IMR-90 (cell line): ENCODE data around the gene TMEM235. TPM values are rescaled to one million over a fixed set of nuclear protein-coding genes. Genes with fewer than 3 reads are reported as not detected.

ENCODE experiments used
- ATAC-seq: fragments of 200-7000 bp; cut with Tn5 transposase; 2 replicates; pipeline ENCODE4 v1.9.1; 2020; ENCODE audit warnings: low read depth, mild to moderate bottlenecking, moderate library complexity
- BruUV-seq: library from RNA; stranded (reverse); fragments of 400-500 nt; replicated peaks from 2 replicates; lab custom pipeline; 2021; lab: Mats Ljungman, UMichigan
- CTCF ChIA-PET: fragments of 300-600 bp; formaldehyde crosslinking; extraction: SDS; loops from one replicate; lab custom pipeline; 2021; ENCODE audit warnings: antibody characterized with exemption; lab: Yijun Ruan, JAX
- POLR2A ChIA-PET: fragments of 300-600 bp; sonication (Branson Sonifier 250); formaldehyde crosslinking; loops from one replicate; lab custom pipeline; 2022; ENCODE audit warnings: antibody characterized with exemption; ENCODE audit not compliant: unreplicated experiment; lab: Charles Lee
- DNase-seq: peaks from one replicate; pipeline ENCODE4 v3.0.0; 2013
- H2AFZ ChIP-seq: replicated peaks from 2 replicates; pipeline ENCODE3; 2013; ENCODE audit warnings: low read length, mild to moderate bottlenecking; ENCODE audit not compliant: poor library complexity
- H2AK5ac ChIP-seq: 2 replicates; pipeline ENCODE4 v1.6.1; 2013; ENCODE audit warnings: low read depth, low read length, inconsistent platforms
- H2AK9ac ChIP-seq: replicated peaks from 2 replicates; pipeline ENCODE3; 2013; ENCODE audit warnings: mild to moderate bottlenecking, low read depth, low read length, moderate library complexity; ENCODE audit not compliant: poor library complexity
- H2BK120ac ChIP-seq: 2 replicates; pipeline ENCODE4 v1.6.1; 2013; ENCODE audit warnings: low read depth, low read length, inconsistent platforms
- H2BK15ac ChIP-seq: 3 replicates; pipeline ENCODE4 v1.6.1; 2013; ENCODE audit warnings: low read depth, low read length, inconsistent platforms
- H2BK20ac ChIP-seq: 2 replicates; pipeline ENCODE4 v1.6.1; 2013; ENCODE audit warnings: low read depth, mild to moderate bottlenecking, inconsistent platforms, low read length, moderate library complexity
- H2BK5ac ChIP-seq: 2 replicates; pipeline ENCODE4 v1.6.1; 2013; ENCODE audit warnings: mild to moderate bottlenecking, low read depth, low read length, inconsistent platforms; ENCODE audit not compliant: poor library complexity, severe bottlenecking
- H3K14ac ChIP-seq: replicated peaks from 2 replicates; pipeline ENCODE4 v1.6.1; 2013; ENCODE audit warnings: low read depth, low read length, inconsistent platforms
- H3K18ac ChIP-seq: 2 replicates; pipeline ENCODE4 v1.6.1; 2013; ENCODE audit warnings: low read depth, low read length, control low read depth
- H3K23ac ChIP-seq: 2 replicates; pipeline ENCODE4 v1.6.1; 2013; ENCODE audit warnings: low read depth, low read length, inconsistent platforms
- H3K27ac ChIP-seq: 2 replicates; pipeline ENCODE4 v1.5.1; 2013; ENCODE audit warnings: mild to moderate bottlenecking, control low read depth, low read length; ENCODE audit not compliant: insufficient read depth
- H3K27me3 ChIP-seq: 2 replicates; pipeline ENCODE4 v1.6.1; 2013; ENCODE audit warnings: low read length; ENCODE audit not compliant: control insufficient read depth, insufficient read depth
- H3K36me3 ChIP-seq: 2 replicates; pipeline ENCODE4 v1.6.1; 2013; ENCODE audit warnings: low read length, mixed read lengths; ENCODE audit not compliant: control insufficient read depth, insufficient read depth
- H3K4ac ChIP-seq: 2 replicates; pipeline ENCODE4 v1.6.1; 2013; ENCODE audit warnings: low read depth, low read length, inconsistent platforms
- H3K4me1 ChIP-seq: 2 replicates; pipeline ENCODE4 v1.6.1; 2013; ENCODE audit warnings: low read length, mixed read lengths; ENCODE audit not compliant: control insufficient read depth, insufficient read depth
- H3K4me2 ChIP-seq: 2 replicates; pipeline ENCODE4 v1.6.1; 2013; ENCODE audit warnings: low read depth, mild to moderate bottlenecking, control low read depth, low read length, moderate library complexity
- H3K4me3 ChIP-seq: 2 replicates; pipeline ENCODE4 v1.5.1; 2013; ENCODE audit warnings: low read depth, mild to moderate bottlenecking, control low read depth, low read length, moderate library complexity; ENCODE audit not compliant: insufficient read depth
- H3K56ac ChIP-seq: 2 replicates; pipeline ENCODE4 v1.6.1; 2013; ENCODE audit warnings: low read length, inconsistent platforms; ENCODE audit not compliant: insufficient read depth; ENCODE audit errors: extremely low read depth
- H3K79me1 ChIP-seq, 2 experiments: 2 replicates each; pipeline ENCODE4 v1.6.1; 2013; ENCODE audit warnings: low read length in 2 of 2, inconsistent platforms in 1 of 2, low read depth in 1 of 2
- H3K9ac ChIP-seq: 2 replicates; pipeline ENCODE4 v1.6.1; 2013; ENCODE audit warnings: low read depth, low read length, control low read depth
- H3K9me1 ChIP-seq: 2 replicates; pipeline ENCODE4 v1.6.1; 2013; ENCODE audit warnings: low read length, inconsistent platforms; ENCODE audit not compliant: insufficient read depth
- H3K9me3 ChIP-seq: 2 replicates; pipeline ENCODE4 v1.6.1; 2013; ENCODE audit warnings: low read length; ENCODE audit not compliant: control insufficient read depth, insufficient read depth
- H4K20me1 ChIP-seq: 2 replicates; pipeline ENCODE4 v1.6.1; 2013; ENCODE audit warnings: low read length, inconsistent platforms; ENCODE audit not compliant: insufficient read depth
- H4K5ac ChIP-seq: 2 replicates; pipeline ENCODE4 v1.6.1; 2013; ENCODE audit warnings: mild to moderate bottlenecking, low read depth, low read length, control low read depth
- H4K8ac ChIP-seq, 2 experiments: 2 replicates each; pipeline ENCODE4 v1.6.1; 2013; ENCODE audit warnings: low read depth in 2 of 2, low read length in 2 of 2, control low read depth in 1 of 2, inconsistent platforms in 1 of 2
- H4K91ac ChIP-seq: 2 replicates; pipeline ENCODE4 v1.6.1; 2013; ENCODE audit warnings: low read depth, low read length, inconsistent platforms; ENCODE audit not compliant: insufficient read depth
- USF2 ChIP-seq: fragments of 150-350 bp; IDR thresholded peaks from 2 replicates; pipeline ENCODE4 v1.6.1; 2017; ENCODE audit warnings: mild to moderate bottlenecking, antibody characterized with exemption, low read length, low read depth
- WGBS, 2 experiments: methylation state at CpG; one replicate each; pipeline versions ENCODE4 v1.1.5 to v1.1.7; 2013; ENCODE audit warnings: missing lambda C conversion rate in 2 of 2; ENCODE audit not compliant: insufficient read length in 1 of 2; ENCODE audit errors: extremely low coverage in 2 of 2; 5-methylcytosine and 5-hydroxymethylcytosine counted together
- dilution Hi-C: fragments of 300-500 bp; cut with HindIII; formaldehyde crosslinking; loops from one replicate; pipeline ENCODE4 v1.14.3; 2018; ENCODE audit warnings: low sequenced_read_pairs; ENCODE audit not compliant: unreplicated experiment
- in situ Hi-C: fragments of 300-500 bp; cut with MboI; formaldehyde crosslinking; loops from 3 replicates; pipeline ENCODE4 v1.14.3; 2019; ENCODE audit warnings: low sequenced_read_pairs, inconsistent platforms, mixed read lengths
- intact Hi-C: fragments of 100-400 bp; cut with micrococcal nuclease; formaldehyde crosslinking; loops from 2 replicates; pipeline ENCODE4 v1.10.0; 2022
- polyA plus RNA-seq, 3 experiments: library from polyadenylated mRNA; depleted of rRNA; stranded (reverse); fragments of >200 nt; gene quantifications; 2 replicates each; pipeline ENCODE4 v1.2.3, GENCODE V29; 2012; ENCODE audit warnings: low replicate concordance in 1 of 3
- total RNA-seq: library from RNA; depleted of rRNA; stranded (reverse); fragments of >200 nt; gene quantifications from 2 replicates; pipeline ENCODE4 v1.2.3, GENCODE V29; 2012

Gene TMEM235
- total and polyA plus RNA-seq, 2 of the 4 experiments (the other 2 are of a cell fraction): not detected

DNA sequence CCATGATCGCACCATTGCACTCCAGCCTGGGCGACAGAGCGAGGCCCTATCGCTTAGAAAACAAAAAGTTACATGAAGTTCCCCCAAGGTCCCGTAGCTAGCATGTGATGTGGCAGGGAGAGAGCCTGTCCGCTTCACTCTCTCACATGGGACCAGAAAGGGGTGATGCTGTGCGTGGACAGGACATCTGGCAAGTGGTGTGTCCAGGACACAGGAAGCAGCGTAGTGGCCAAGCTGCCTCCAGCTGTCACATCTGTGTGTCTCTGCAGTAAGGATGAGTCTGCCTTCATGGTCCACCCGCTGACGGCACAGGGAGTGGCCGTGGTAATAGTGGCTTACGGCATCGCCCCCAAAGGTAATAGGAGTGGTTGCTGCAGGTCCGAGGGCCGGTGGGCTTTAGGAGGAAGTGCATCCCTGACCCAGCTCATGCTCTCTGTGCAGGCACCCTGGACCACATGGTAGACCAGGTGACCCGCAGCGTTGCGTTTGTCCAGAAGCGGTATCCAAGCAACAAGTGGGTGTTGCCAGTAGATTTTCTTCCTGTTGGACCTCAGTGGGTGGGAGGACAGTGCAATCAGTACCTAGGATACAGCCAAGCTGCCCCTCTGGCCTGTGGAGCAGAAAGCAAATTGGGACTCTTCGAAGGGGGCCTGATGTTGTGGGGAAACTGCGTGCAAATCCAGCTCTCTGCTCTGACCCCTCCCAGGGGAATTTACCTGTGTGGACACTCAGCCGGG lies 26.9 kb upstream of the TMEM235 start:
- no peak overlapping the region for H2BK15ac ChIP-seq
- no peak overlapping the region for H3K4me3 ChIP-seq
- no peaks in the 10 kb centered on the region for H3K4me1 ChIP-seq
- no peaks in the 10 kb centered on the region for H4K20me1 ChIP-seq
- no peak overlapping the region for H2AFZ ChIP-seq
- WGBS, 2 experiments: 94% methylated on average over 4 of the region's 22 CpGs; no CpG with 5 or more reads in 1 of the 2 experiments
- CTCF ChIA-PET: no interaction called here
- H3K14ac ChIP-seq: no peak overlapping the region
- no peaks in the 10 kb centered on the region for H3K27me3 ChIP-seq
- DNase-seq: no peak
- no peak overlapping the region for H2BK120ac ChIP-seq
- H4K8ac ChIP-seq: no peak overlapping the region
- peaks cover 4% of the 10 kb centered on the region; the same call in 1 of the 2 replicates for H3K36me3 ChIP-seq
- no peaks in the 10 kb centered on the region for H3K9me1 ChIP-seq
- dilution Hi-C loops (no loop called here), in situ Hi-C loops (no loop called here), intact Hi-C loops (no loop called here)
- H3K79me1 ChIP-seq: peaks cover 0 to 3% of the 10 kb centered on the region in 2 experiments; a peak in 2 of 4 replicates
- H2AK5ac ChIP-seq: no peak overlapping the region
- H3K9ac ChIP-seq: no peak overlapping the region
- no TSS peak for BruUV-seq
- no peak for TF ChIP-seq USF2
- no peak overlapping the region for H4K91ac ChIP-seq
- H3K18ac ChIP-seq: no peak overlapping the region
- no peak overlapping the region for H3K4me2 ChIP-seq
- no peak overlapping the region for H3K4ac ChIP-seq
- no peak overlapping the region for H2BK20ac ChIP-seq
- POLR2A ChIA-PET: no interaction called here
- H3K27ac ChIP-seq: no peak overlapping the region
- no peak overlapping the region; the same call in 1 of the 2 replicates for H3K56ac ChIP-seq
- H2AK9ac ChIP-seq: no peak overlapping the region
- no peak overlapping the region for H4K5ac ChIP-seq
- no peak overlapping the region for H2BK5ac ChIP-seq
- H3K23ac ChIP-seq: no peak overlapping the region
- H3K9me3 ChIP-seq: no peaks in the 10 kb centered on the region
- no peak for ATAC-seq
